NCI-H1436 (cell line): ENCODE measurements around the gene SCN2B.

Experiments used
- DNase-seq: peaks from one replicate; lab custom pipeline; 2025; lab: John Stamatoyannopoulos, UW

Gene SCN2B

DNA sequence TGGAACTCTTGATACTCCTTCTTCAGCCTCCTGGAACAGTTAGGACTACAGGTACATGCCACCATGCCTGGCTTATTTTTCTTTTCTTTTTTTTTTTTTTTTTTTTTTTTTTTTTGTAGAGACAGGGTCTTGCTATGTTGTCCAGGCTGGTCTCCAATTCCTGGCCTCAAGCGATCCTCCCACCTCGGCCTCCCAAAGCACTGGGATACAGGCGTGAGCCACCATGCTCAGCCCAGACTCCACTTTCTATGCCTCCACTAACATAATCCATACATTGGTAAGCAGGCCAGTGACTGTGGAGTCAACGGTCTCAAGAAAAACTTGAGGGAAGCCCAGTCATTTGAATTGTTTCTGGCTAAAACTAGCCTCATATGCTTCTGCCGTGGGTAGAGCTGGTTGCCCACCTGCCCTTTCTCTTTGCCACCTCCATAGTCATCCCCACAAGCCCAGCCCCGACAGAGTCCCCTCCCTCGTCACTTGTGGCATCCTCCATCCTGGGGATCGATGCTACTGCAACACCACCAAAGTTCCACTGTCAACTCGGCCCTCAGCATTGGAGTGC is 2.4 kb downstream of the SCN2B start:
- no peak for DNase-seq

DNA sequence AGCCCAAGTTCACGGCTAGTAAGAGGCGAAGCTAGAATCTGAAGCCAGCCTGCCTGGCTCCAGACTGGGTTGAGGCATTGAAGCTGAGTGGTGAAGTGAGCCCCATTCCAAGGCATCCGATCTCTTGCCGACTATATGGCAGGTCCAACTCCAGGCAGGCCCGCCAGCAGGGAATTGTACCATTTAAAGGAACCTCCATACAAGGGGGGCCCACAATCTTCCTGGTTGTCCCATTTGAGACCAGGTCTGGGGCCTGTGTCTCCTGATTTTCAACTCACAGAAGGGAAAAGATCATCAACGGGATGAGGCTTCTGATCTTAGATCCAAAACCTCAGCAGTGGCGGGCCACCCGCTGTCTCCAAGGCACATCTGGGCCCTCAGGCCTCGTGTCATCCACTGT is 4.1 kb downstream of the SCN2B start:
- no peak for DNase-seq

DNA sequence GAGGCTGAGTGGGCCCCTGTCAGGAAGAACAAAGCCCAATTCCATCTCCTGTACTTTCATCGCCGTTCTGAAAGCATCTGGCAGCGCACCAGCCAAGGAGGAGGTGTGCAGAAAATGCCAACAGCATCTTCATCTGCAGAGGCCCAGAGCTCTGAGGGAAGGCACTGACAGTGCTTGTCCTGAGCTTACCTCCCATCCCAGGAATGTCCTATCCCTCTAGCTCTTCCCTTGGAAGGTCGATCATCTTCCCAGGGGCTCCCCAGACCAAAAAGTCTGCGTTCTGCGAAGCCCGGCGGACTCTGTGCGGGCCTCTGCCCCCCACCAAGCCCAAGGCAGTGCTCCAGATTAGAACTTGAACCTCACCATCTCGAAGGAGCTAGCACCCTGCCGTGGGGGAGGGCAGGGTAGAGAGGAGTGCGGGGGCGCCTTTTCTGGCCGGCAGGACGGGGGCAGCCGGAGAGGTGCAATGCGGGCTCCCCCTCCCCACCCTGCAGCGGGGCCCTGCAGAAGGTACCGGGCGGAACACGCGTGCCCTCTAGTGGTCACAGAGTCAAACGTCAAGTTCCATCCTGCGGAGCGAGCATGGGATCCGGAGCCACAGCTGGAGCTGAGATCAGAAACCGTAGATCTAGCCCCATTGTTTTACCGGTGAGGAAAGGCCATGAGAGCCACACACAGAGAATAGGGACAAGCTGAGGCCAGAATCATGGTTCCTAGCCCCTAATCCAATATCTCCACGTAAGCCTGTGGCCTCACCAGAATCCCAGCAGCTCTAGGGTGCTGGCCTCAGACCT is 5.0 kb downstream of the SCN2B start:
- DNase-seq: peak; percentile 63

DNA sequence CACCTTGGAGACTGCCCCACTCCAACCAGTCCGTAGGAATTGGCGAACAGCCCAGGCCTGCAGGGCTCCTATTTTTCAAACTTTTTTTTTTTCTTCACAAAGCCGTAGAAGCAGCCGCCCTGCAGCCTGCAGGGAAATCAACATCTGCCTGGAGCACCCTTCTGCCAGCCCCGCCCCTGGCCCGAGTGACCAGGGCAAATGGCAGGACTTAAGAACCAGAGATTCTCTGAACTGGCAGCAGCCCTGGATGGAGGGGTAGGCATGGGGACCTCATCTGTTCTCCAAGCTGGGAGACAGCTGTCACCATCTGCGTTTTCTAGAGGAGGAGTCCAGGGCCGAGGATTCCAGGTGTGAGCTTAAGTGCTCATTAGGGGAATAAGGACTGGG is 5.6 kb downstream of the SCN2B start:
- DNase-seq: no peak

DNA sequence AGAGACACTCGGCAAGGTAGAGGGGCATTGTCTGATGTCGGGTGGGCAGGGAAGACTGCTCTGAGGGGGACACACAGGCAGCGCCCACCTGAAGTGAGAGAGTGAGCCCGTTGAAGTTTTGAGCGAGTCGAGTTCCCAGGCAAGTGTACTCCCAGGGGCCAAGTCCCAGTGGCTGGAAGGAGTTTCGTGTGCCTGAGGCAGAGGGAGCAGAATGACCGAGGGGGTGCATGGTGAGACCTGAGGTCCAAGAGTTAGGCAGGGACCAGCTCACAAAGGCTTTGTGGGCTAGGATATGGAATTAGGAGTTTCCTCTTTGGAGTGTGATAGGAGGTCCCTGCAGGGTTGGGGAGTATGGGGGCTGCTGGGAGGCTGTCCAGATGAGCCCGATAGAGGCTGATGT is 6.2 kb downstream of the SCN2B start:
- DNase-seq: no peak

DNA sequence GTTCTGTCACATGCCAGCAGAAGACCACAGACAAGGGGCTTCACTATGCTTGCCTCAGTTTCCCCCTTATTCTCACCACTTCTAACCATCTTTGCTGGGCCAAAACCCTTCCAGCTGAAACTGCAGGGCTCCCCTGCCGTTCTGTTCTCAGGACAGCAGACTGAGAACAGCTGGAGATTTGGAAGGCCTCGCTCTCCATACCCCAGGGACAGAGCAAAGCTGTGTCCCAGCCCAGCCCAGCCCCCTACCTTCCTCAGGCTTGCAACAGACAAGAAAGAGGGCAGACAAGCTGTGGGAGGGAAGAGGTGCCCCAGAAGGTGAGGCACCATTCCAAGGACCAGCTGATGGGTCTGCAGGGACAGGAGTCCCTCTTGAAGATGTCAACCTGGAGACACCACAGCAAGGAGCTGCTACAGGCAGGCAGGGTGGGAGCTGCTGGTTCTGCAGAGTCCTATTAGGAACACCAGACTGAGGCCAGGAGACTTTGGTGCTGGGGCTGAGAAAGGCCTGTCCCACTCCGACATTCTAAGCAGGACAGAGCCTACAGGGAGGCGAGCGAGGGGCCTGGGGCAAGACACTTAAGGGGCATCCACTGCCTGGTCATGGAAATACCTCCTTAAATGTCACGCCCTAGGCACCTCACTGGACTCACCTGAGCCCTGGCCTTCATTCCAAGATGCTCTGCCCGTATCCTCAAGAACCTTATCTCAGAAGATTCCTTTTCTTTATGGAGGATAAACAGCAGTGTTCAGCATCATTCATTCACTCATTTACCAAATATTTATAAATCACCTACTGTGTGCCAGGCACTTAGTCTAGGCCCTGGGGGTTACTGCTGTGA is 6.9 kb downstream of the SCN2B start:
- DNase-seq: no peak

DNA sequence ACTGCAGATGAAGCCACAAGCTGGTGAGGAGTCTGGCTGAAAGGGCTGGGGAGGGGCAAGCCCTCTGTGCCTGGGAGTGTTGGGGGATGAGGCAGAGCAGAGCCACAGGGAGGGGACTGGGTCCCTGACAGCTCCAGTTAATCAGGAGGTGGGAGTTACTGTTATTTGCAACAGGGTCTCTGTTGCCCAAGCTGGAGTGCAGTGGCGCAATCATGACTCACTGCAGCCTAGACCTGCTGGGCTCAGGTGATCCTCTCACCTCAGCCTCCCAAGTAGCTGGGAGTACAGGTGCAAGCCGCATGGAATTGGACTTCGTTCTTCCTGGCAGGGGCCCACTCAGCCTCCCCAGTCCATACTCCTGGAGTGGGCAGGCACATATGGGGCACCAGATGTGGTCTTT is 7.7 kb downstream of the SCN2B start:
- DNase-seq: no peak

DNA sequence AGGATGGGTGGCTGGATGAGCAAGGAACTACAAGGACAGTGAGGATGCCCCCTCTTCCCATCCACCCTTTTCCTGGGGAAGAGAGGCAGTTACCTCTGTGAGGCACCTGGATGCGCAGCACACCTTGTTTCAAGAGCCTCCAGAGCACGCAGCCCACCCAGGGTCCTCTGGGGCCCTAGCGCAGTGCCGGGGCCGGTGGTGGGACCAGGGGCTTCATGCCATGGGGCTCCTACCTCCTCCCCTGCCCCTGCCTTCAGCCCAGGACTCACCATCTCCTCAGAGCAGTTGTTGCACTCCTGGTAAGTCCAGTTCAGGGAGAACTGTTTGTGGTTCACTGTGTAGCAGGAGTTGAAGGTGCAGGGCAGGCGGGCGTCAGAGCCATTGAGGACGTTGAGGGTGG is 8.1 kb downstream of the SCN2B start:
- no peak for DNase-seq

DNA sequence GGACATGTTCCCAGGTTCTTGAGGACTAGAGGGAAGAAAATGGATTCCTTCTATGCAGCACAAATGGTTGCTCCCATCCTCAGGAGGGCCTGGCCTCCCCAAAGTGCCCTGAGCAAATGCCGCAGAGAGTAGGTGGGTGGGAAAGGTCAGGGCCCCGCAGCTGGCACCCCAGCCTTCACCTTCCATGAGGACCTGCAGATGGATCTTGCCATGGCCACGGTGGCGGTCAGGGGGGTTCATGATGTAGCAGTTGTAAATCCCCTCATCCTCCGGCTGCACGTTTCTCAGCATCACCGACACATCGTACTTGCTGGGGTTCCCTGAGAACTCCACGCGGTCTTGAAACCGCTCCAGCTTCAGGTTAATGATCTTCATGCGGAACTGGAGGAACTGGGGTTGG is 8.5 kb downstream of the SCN2B start:
- no peak for DNase-seq

DNA sequence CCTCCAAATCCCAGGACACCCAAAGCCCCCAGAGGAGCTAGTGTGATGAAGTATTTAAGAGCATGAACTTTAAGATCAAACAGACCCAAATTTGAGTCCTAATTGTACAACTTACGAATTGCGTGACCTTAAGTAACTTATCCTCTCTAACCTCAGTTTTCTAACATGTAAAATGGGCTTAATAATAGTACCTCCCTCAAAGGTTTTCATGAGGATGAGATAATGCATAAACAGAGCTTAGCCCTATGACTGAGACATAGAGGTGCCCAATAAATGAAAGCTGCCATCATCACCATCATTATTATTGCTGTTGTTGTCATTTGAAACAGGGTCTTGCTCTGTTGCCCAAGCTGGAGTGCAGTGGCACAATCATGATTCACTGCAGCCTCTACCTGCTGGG is 9.2 kb downstream of the SCN2B start:
- DNase-seq: no peak

DNA sequence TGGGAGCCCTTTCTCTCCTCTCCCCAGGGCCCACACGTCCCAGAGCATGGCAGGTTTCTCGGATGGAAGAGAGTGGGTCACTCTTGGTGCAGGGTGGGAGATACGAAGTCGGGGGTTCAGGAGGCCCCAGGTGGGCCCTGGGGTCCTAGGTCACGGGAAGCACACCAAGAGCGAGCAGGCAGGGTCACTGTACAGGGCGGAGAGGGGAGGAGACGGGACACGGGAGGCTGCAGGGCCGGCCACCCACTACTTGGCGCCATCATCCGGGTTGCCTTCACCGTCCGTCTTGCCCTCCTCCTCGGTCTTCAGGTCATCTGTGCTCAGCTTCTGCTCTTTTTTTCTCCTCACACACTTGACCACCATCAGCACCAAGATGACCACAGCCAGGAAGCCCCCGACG is 9.8 kb downstream of the SCN2B start:
- DNase-seq: no peak

DNA sequence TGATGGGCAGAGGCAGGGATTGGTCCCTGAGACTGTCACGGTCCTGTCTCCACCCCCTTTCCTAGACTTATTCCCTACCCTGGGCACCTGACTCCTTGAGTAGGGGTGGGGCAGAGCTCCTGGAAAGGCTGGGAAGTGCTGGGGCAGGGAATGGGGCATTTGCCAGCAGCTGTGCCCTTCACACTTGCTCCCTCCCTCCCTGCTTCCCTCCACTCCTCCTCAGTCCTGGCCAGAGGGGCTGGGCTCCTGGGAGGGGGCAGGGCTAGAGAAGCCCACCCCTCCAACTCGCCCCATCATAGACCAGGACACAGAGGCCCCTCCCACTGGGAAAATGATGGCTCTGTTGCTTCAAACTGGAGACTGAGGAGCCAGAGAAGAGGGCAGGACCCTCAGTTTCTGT is 11.6 kb downstream of the SCN2B start:
- no peak for DNase-seq

DNA sequence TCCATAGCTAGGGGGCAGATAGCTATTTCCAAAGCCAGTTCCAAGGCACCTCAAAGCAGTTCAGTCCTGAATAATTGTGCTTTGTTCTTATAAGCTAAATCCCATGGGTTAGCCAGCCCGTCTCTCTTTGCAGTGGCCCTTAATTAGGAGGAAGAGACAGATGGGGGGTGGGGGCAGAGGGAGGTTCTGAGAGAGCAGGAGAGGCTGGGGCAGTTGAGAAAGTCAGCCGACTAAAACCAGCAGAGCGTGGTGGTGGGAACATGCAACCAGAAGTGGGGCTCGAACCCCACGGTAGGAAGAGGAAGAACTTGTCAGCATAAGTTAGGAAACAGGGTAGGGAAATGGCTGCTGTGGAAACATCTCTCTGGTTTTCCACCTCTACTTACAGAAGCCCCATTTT is 12.9 kb downstream of the SCN2B start:
- DNase-seq: no peak

DNA sequence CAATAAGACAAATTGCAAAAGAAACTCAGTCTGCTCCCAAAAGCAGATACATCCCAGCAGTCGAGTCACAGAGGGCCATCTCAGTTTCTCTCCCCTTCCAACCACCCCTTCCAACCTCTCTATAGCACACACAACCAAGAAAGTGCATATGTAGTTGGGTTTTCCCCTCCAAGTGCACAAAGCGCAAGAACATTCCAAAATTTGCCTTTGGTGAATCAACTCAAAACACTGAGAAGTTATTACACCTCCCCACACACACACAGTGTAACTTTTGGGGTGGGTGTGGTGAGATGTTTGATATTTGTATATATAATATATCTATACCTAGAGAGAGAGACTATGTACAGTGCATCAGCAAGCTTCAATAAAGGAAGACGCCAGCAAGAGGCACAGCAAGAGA is 13.6 kb downstream of the SCN2B start:
- no peak for DNase-seq

DNA sequence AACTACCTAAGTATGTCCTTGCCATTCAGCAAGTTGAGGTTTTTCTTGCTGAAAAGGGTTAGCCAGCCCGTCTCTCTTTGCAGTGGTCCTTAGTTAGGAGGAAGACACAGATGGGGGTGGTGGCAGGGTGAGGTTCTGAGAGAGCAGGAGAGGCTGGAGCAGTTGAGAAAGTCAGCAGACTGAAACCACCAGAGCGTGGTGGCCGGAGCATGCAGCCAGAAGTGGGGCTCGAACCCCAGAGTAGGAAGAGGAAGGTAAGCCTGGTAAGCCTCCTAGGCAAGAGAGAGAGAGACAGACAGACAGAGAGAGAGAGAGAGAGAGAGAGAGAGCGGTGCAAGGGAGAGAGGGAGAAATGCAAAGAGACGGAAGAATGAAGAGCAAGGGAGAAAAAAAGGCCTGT is 14.7 kb downstream of the SCN2B start:
- no peak for DNase-seq

DNA sequence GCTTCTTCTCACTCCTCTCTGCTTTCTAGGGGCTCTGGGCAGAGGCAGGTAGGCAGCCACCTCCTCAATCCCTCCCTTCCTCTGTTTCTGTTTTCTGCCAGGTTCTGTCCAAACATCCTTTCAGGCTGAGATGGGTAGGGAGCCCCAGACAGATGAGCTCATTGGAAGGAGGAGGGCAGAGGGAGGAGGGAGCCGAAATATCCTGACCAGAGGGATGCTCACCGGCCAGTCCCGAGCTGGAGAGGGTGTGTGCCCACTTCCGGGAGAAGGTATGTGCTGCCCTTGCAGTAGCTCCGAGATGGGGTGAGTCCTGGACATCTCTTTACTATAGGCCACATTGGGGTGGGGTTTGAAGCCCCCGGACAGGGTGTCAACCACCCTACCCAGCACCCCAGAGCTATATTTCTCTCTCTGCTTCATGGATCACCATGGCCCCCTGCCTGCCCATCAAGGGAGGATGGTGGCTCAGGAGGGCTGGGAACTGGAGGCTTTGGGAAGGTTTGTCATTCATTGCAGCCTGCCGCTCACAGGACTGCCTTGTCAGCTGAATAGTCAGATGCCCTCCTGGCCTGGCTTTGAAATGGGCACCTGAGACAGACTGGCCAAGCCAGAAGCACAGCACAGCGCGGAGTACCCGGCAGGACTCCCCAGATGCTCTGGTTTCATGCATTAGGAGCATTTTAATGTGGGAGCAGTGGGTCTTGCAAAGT is 19.1 kb downstream of the SCN2B start:
- DNase-seq: no peak

DNA sequence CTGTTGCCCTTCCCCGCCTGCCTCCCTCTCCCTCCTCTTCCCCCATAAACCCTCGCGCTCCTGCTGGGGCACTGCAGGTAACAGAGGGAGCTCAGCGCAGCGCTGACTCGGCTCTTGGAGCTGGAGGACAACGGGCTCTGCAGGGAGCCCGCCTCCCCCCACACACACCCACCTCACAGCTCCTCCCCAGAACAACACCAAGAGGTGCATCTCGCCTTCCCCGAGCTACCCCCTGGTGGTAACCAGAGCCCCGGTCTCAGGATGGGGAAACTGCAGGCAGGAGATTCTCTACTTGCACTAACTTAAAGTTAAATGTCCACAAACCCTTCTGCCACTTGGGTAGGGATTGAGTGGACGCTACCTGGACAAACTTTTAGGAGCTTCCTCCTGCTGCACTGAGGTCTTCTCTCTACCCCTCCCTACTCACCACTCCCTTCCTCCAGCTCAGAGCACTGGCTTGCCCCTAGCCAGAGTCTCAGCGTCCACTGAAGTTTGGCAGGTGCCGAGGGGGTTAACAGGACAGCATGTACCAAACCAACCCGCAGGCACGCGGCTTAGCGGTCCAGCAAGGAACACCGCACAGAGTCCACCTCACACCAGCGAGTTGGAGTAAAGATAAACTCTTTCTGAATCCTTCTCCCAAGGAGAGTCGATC is 19.8 kb downstream of the SCN2B start:
- DNase-seq: peak; percentile 64

DNA sequence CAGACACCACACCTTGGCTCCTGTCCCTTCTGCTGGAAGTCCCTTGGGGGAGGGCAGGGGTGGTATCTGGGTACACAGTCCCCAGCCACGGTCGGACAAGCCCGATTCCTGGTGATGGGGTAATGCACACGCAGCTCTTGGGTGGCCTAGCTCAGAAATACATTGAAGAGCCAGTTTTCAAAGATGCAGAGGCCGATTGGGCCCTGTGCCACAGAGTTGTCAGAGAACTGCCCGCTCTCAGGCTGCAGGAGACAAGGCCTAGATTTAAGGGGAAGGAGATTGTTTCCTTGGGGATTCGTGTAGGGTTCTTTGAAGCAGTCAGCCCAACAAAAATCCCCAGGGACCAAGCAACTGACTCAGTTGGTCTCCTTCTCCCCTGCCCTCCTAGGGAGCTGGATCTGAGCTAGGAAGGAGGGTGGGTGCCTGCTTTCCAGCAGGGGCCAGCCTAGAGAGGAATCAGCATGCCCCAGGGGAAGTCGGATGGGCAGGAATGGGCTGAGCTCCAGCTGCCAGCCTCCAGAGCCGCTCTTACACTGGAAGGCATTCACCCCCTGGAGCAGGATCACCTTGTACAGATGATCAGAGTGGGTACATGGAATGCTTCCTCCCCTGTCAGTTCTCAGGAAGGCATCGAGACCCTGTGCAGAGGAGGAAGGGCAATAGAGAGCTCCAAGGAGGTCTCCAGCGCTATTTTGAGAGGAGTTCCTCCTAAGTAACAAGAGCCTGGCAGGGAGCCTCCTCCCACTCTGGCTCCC is 20.5 kb downstream of the SCN2B start:
- no peak for DNase-seq

DNA sequence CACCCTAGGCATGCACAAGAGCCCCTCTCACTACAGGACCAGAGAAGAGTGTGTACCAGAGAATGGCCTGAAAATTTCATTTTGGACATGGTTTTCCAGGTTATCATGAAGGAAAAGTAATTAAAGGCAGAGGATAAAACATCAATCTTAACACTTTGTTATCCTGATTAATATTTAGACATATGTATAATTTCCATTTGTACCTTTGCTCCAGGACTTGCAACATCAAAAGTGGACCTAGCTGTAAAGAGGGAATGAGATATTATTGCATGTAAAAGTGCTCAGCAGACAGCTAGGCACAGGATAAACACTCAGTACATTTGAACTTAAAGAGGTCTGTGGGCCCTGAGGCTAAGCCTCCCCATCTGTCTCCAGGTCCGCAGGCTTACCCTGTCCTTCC is 21.8 kb downstream of the SCN2B start:
- DNase-seq: no peak

DNA sequence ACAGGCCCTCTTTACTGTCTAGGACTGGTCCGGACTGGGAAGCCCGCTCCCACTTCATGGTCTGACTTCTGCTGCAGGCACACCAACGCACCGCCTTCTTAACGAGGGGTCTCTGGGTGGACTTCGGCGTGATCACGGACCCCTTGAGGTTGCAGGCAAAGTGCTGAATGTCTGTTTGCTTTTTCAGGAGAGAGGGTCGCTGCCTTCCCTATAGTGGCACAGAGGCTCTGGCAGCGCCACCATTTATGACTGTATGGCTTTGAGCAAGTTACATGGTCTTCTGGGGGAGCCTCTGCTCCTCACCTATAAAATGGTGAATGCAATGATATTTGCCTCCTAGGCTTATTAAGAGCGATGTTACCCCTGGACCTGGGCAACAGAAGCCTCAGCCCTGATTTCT is 22.5 kb downstream of the SCN2B start:
- no peak for DNase-seq

DNA sequence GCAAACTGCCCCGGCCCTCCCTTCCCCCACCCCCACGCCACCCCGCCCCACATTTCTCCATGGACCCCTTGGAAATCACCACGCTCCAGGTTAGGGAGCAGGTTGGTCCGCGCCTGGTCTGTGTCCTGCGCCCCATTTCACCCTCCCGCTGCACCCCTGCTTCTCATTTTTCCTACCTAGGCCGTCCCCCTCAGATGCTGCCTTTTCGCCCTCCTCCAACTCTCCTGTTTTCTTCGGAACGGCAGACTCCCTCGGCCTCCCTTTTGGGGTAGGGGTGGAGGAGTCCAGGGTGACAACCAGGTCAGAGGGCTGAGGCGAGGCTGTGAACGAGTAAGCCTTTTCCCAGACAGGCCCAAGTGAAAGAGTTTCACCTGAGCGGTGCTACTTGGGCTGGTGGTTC is 22.9 kb downstream of the SCN2B start:
- no peak for DNase-seq
